Sigmoid colon (tissue), 4 donors: Measurements from ENCODE around the gene TNFSF9.

ENCODE experiments used
- POLR2A ChIP-seq, 2 donors: fragments of 450-650 bp; IDR thresholded peaks; one replicate each; pipeline ENCODE4 v1.6.1; 2016; ENCODE audit warnings: antibody characterized with exemption in 2 of 2, mild to moderate bottlenecking in 2 of 2, moderate library complexity in 2 of 2
- POLR2AphosphoS5 ChIP-seq, 4 donors: sonication (generic); formaldehyde crosslinking; IDR thresholded peaks; one replicate each; pipeline ENCODE4 v1.6.1; 2017; ENCODE audit warnings: antibody characterized with exemption in 4 of 4
- TF ChIP-seq, protein P1 (sequence below), 4 experiments: fragments of 450-650 bp in 3 of 4; fragments of 200-600 bp in 1 of 4; IDR thresholded peaks; one replicate each; pipeline ENCODE4 v1.5.1; 2016 to 2019; ENCODE audit warnings: antibody characterized with exemption in 4 of 4, mild to moderate bottlenecking in 3 of 4, moderate library complexity in 2 of 4

DNA sequence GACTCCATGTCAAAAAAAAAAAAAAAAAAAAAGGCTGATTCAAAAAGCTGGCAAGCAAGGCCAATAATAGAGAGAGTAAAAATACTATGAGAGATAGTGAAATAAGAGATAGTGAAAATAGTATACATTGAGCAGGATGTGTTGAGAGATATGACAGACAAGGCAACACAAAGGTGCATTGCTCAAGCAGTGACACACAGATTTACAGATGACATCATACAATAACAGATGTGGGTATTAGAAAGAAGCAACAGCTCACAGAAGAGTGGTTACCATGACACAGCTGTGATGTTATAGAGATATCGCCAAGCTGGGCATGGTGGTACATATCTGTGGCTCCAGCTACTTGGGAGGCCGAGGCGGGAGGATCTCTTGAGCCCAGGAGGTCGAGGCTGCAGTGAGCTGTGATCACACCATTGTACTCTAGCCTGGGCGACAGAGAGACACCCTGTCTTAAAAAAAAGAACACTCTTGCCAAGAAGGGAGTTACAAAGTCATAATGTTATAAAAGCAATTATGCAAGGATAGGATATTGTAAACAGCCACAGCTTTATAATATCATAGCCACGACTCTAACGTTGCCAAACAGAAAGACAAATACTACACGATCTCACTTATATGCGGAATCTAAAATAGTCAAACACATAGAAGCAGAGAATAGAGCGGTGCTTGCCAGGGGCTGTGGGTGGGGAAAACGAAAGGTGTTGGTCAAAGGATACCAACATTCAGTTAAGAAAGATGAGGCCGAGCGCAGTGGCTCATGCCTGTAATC is 10.3 kb downstream of the TNFSF9 start:
- TF ChIP-seq, protein P1, sequence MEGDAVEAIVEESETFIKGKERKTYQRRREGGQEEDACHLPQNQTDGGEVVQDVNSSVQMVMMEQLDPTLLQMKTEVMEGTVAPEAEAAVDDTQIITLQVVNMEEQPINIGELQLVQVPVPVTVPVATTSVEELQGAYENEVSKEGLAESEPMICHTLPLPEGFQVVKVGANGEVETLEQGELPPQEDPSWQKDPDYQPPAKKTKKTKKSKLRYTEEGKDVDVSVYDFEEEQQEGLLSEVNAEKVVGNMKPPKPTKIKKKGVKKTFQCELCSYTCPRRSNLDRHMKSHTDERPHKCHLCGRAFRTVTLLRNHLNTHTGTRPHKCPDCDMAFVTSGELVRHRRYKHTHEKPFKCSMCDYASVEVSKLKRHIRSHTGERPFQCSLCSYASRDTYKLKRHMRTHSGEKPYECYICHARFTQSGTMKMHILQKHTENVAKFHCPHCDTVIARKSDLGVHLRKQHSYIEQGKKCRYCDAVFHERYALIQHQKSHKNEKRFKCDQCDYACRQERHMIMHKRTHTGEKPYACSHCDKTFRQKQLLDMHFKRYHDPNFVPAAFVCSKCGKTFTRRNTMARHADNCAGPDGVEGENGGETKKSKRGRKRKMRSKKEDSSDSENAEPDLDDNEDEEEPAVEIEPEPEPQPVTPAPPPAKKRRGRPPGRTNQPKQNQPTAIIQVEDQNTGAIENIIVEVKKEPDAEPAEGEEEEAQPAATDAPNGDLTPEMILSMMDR (IDR thresholded peaks at IDR 0.05), result no peak
- TF ChIP-seq POLR2A (IDR thresholded peaks at IDR 0.05) (no peak), POLR2AphosphoS5 (IDR thresholded peaks at IDR 0.05) (no peak)
